ENCODE measurements around the gene INO80D.
"Not testable (repeated sequence)": the region's sequence is repeated elsewhere in the genome, so short reads cannot be mapped to it uniquely, and the experiment has no call there.

The INO80D gene

DNA sequence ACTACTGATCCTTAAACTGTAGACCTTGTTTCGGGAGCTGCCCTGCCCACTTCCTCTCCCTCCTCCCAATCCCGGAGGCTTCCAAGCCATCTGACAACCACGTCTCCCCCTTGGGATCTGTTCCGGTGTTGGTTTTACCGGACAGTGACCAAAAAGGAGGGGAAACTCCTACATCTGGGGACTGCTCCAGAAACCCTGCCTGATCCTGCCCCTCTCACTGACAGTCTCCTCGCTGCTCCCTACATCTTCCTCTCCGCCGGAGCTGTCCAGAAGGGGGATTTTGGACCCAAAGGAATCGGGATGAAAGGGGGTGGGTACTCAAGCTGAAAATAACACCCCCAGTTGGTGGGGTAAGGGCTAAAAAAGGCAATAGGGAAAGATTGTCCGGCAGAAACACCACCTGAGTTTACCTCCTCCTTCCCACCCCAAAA, 1.5 kb downstream of the INO80D start:
- no peak for DNase-seq

DNA sequence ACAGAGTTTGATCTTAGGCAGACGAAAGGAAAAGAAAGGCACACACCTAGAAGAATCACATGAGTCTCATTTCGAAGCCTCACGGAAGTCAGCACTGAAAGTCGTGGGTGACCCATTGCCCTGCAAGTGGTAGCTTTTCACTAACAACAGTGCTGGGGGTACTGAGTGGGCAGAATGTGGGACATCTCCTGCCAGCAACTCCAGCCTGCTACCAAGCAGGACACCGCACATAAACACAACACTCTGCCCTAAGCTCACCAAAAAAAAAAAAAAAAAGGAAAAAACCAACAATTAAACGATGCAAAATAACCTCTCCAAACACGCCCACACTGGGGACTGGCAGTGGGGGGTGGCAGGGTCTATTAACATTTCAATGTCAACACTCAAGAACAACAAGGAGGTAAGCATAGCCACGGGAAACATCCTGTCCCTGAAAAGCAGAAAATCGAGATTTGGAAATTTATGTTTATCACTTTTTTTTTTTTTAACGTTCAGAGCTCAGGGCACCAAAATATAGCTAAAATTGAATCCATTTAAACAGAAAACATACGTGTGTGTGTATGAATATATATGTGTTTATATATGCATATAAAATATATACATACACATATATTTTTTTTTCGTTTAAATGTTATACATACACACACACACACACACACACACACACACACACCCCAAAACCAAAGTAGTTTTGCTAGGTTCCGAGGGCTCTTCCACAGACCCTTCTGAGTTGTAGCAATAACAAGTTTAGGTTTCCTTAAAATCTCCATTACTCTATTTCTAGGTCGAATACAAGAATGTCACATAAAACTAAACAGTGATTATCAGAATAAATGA, 2.2 kb downstream of the INO80D start:
- no peak for DNase-seq

- DNase-seq = no peak
Observed at GRCh38 chr2:206082298-206082843, 3.6 kb downstream of the INO80D start.

DNA sequence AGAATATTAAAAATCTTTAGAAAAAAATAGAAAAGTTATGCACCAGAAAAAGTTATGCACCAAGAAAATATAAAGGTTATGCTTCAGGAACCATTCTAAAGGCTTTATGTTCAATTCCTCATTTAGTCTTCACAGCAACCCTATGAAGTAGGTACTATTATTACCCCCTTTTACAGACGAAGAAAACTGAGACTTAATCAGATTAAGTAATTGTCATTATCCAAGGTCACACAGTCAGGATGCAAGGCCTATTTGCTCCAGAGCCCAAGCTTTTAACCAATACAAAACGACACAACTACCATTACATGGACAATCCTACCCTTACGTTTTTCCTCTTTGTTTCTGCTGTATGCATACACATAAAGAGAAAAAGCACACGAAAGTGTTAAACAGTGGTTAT, 5.0 kb downstream of the INO80D start:
- DNase-seq = no peak

GRCh38 chr2:206079699-206080465, 6.1 kb downstream of the INO80D start:
- DNase-seq = no peak

GRCh38 chr2:206077879-206078278, 8.1 kb downstream of the INO80D start:
- DNase-seq = not testable (repeated sequence)

GRCh38 chr2:206075113-206075512, 10.9 kb downstream of the INO80D start:
- no peak for DNase-seq

- DNase-seq = no peak
Observed at GRCh38 chr2:206071807-206072206, 14.2 kb downstream of the INO80D start.

- DNase-seq = no peak
Observed at GRCh38 chr2:206069417-206069816, 16.6 kb downstream of the INO80D start.

GRCh38 chr2:206068207-206068606, 17.8 kb downstream of the INO80D start:
- DNase-seq = no peak

- DNase-seq = no peak
Observed at GRCh38 chr2:206064077-206064476, 21.9 kb downstream of the INO80D start.

DNA sequence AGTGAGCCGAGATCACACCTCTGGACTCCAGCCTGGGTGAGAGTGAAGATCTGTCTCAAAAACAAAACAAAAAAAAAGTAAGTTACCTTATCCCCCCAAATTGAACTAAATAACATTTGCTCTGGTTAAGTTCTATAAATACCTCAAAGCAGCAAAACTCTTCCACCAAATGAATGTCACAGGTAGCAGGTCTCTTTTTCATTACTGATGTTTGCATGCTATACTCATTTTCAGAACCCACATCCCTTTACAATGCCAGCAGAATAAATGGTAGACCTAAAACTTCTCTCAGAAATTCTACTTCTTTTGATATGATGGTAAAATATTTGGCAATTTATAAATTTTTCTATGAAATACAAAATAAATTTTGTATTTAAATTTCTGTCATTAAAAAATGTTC, 22.3 kb downstream of the INO80D start:
- no peak for DNase-seq

DNA sequence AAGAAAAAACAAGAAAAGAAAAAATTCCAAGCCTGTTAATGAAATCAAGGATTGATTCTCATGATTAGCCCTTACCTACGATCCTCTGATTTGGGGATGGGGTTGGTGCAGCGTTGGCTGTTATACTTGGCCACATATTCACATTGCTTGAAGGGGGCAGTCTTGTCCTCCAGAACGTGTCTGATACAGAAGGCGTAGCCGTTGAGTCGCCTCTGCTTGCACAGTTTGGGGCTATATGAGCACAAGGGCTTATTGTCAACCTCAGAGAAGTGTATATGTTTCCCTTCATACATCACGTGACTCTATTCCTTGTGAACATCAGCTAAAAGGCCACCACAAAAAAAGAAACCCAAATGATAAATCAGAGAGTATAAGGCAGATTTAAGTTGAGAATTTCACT, 23.2 kb downstream of the INO80D start:
- no peak for DNase-seq

DNA sequence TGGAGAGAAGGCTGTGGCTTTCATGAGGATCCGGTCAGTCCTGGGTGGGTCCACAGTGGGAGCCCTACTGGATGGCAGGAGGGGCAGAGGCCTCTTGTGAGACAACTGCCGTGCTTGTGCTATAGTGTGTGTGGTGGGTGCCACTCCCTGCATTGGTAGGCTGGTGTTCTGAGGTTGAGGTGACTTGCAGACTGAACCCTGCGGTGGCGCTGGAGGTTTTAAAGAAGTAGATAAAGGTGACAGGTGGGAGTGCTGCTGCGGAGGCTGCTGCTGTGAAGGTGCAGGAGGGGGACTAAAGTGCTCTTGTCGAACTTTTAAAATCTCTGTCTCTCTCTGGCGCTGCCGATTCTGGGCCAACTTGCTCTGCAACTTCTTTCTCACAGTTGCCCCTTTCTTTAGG, 29.7 kb downstream of the INO80D start:
- no peak for DNase-seq

- DNase-seq = no peak
Observed at GRCh38 chr2:206054952-206055351, 31.0 kb downstream of the INO80D start.

DNA sequence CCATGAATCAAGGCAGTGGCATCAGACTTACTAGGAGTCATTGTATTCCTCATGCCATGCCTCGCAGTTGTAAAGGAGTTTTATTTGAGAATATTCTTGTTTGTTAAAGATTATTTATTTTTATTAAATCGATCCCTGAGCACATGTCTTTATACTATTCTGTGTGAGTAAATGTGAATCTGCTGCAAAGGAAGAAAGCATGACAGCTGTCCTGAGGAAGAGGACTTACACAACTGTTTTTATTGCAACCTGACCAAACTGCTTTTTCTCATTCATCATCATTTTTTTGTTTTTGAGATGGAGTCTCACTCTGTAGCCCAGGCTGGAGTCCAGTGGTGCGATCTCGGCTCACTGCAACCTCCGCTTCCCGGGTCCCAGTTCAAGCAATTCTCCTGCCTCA, 34.1 kb downstream of the INO80D start:
- no peak for DNase-seq

- no peak for DNase-seq
Observed at GRCh38 chr2:206049392-206049791, 36.6 kb downstream of the INO80D start.

- no peak for DNase-seq
Observed at GRCh38 chr2:206045251-206045650, 40.7 kb downstream of the INO80D start.

DNA sequence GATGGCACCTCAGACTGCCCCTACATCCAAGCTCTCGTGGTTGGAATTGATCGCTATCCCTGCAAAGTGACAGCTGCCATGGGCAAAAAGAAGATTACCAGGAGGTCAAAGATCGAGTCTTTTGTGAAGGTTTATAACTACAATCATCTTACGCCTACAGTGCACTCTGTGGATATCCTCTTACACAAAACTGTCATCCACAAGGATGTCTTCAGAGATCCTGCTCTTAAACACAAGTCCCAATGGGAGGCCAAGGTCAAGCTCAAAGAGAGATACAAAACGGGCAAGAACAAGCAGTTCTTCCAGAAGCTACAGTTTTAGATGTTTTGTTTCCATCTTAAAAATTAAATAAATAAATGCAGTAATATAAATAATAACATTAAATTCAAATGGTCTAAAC, 45.4 kb downstream of the INO80D start:
- no peak for DNase-seq

GRCh38 chr2:206035393-206035792, 50.6 kb downstream of the INO80D start:
- not testable (repeated sequence) for DNase-seq

DNA sequence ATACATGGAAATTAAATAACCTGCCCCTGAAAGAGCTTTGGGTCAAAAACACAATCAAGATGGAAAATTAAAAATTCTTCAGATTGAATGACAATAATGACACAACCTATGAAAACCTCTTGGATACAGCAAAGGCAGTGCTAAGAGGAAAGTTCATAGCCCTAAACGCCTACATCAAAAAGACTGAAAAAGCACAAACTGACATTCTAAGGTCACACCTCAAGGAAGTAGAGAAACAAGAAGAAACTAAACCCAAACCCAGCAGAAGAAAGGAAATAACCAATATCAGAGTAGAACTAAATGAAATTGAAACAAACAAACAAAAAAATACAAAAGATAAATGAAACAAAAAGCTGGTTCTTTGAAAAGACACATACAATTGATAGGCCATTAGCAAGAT, 52.5 kb downstream of the INO80D start:
- DNase-seq = not testable (repeated sequence)

DNA sequence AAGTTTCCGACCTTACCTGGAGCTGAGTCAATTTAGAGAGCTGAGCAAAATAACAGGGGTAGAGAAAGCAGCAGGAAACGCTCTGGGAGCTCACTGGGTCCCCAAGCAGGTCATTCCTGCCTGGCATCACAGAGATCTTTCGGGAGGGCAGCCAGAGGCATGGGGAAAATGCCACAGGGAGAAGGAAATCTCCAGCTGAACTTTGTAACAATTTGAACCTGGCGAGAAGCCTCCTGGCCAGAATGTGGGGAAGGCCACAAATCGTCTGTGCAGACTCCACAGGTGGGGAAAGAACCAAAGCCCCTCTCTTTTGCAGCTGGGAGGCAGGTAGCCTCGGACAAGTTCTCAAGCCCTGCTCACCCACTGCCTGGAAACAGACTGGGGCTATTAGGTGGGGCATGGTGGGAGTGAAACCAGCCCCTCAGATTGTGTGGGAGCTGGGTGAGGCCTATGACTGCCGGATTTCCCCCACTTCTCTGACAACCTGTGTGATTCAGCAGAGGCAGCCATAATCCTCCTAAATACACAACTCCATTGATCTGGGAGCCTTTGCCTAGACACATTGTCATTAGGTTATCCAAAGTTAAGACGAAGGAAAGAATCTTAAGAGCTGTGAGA, 53.9 kb downstream of the INO80D start:
- no peak for DNase-seq

GRCh38 chr2:206031162-206031784, 54.7 kb downstream of the INO80D start:
- no peak for DNase-seq

All from effector CD8-positive, alpha-beta T cell (primary cell).